ENCODE results near the gene SNX25.

DNA sequence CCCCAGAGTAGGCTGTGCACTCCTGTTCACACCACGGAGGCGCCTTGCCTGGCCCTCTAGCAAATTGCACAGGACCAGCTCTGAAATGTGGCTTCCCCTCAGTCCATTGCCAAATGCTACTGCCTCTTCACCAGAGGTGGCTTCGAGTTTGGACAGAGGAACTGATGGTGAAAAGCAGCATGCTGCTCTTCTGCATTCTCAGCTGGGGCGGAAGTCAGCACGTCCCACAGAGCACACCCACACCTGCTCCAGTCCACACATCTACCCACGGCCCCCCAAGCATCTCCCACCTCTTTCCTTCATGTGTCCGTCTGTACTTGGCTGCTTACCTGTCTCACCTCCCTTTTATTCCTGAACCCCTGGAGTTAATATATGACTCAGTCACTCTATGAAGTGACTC, 142.8 kb downstream of the SNX25 start:
- TF ChIP-seq CTCF (IDR thresholded peaks at IDR 0.05) (no peak), POLR2A (IDR thresholded peaks at IDR 0.05) (no peak), EP300 (IDR thresholded peaks at IDR 0.05) (no peak)
